Airway epithelial cell (primary cell): ENCODE data around the gene COMMD1. TPM values are rescaled to one million over a fixed set of nuclear protein-coding genes. Genes with fewer than 3 reads are reported as not detected.

Experiments
- total RNA-seq: library from RNA; depleted of rRNA; stranded (reverse); fragments of >200 nt; gene quantifications from 2 replicates; pipeline ENCODE4 v1.2.3, GENCODE V29; 2015

The COMMD1 gene
- total RNA-seq: 40.9 and 43.1 TPM in 2 replicates

GRCh38 chr2:61905372-61906185, at the start of gene COMMD1:
Gene COMMD1 (plus strand): TSS chr2:61905674. CDS start chr2:61905679, 5 bp downstream.

GRCh38 chr2:61888267-61889055, 17.0 kb upstream of the COMMD1 start, which contains the start of gene CCT4:
Gene CCT4 (minus strand): TSS chr2:61888656. CDS start chr2:61888507, 149 bp downstream.

Other genes starting within 250 kb of the COMMD1 start
- gene FAM161A, start 51.6 kb upstream of the COMMD1 start, total RNA-seq: 1.1 and 1.6 TPM in 2 replicates
- gene CCT4, start 17.0 kb upstream of the COMMD1 start, total RNA-seq: 180 and 194 TPM in 2 replicates